ENCODE data around the gene TNFRSF8.

Gene TNFRSF8

DNA sequence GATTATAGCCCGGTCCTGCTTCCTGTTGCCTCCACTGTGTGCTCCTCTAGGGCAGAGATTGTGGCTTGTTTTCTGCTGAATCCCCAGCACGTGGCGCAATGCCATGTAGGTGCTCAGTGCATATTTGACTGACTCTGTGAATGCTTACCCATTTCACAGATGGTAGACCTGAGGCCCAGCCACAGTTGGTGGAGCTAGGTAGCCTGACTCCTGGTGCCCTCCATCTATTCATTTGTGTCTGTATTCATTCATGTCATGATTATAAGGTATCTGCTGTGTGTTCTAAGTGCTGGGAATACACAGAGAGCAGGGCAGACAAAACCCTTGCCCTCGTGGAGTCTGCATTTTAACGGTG is 126.2 kb downstream of the TNFRSF8 start:
- no peak for TF ChIP-seq JUND (IDR thresholded peaks at IDR 0.05; ENCODE audit: low read depth)
- no peak for DNase-seq (ENCODE audit: low read depth in 1 of 2, low spot score in 1 of 2)
- in situ Hi-C loops (cut with HindIII; ENCODE audit: low pct_unique_long_range_greater_than_20kb, low sequenced_read_pairs): no loop called here

DNA sequence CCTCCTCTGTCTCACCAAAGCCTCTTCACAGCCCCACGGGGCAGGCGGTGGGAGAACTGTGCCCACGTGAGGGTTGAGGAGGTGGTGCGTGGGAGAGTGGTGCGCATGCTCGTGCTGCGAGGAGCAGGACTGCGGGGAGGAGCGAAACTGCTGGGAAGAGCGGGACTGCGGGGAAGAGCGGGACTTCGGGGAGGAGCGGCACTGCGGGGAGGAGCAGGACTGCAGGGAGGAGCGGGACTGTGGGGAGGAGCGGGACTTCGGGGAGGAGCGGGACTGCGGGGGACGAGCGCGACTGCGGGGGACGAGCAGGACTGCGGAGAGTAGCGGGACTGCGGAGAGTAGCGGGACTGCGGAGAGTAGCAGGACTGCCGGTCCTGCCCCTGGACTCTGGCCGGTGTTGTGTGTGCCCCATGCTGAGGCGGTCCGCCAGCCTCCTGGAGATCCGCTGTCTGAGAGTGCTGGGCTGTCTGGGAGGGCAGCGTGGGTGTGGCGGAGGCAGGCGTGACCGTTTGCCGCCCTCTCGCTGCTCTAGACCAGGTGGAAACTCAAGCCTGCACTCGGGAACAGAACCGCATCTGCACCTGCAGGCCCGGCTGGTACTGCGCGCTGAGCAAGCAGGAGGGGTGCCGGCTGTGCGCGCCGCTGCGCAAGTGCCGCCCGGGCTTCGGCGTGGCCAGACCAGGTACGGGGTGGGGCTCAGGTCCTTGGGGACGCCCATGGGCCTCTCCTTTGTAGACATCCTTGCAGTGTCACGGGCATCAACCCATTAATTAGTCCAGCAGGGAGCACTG is 128.3 kb downstream of the TNFRSF8 start:
- no peak for TF ChIP-seq JUND (IDR thresholded peaks at IDR 0.05; ENCODE audit: low read depth)
- peak in 1 of 2 experiments; percentile 53 for DNase-seq (ENCODE audit: low read depth in 1 of 2, low spot score in 1 of 2)
- in situ Hi-C loops (cut with HindIII; ENCODE audit: low pct_unique_long_range_greater_than_20kb, low sequenced_read_pairs): no loop called here
